ENCODE results near the gene TSGA10IP.

DNA sequence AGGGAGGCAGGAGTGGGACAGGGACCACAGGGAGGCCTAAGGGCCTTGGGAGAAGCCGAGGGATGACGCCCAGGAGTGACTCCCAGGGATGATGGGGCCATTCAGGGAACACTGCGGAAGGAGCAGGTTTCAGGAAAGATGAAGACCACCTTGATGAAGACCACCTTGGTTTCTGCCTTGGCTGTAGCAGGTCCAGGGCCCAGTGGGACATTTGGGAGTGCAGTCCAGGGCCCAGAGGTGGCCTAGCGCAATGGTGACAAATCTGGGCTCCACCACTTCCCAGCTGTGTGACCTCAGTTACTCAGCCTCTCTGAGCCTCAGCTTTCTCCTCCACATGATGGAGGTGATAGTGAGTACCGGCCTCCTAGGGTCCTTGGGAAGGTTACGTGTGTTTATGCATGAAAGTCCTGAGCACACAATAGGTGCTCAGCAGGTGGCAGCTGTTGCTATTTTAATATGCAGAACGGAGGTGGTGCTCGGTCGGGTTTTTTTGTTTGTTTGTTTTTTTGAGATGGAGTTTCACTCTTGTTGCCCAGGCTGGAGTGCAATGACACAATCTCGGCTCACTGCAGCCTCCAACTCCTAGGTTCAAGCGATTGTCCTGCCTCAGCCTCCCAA lies 770 bp downstream of the TSGA10IP start:
- no peak for TF ChIP-seq POLR2A (IDR thresholded peaks at IDR 0.05; ENCODE audit: extremely low read depth, insufficient read length)
- TF ChIP-seq, protein P1, sequence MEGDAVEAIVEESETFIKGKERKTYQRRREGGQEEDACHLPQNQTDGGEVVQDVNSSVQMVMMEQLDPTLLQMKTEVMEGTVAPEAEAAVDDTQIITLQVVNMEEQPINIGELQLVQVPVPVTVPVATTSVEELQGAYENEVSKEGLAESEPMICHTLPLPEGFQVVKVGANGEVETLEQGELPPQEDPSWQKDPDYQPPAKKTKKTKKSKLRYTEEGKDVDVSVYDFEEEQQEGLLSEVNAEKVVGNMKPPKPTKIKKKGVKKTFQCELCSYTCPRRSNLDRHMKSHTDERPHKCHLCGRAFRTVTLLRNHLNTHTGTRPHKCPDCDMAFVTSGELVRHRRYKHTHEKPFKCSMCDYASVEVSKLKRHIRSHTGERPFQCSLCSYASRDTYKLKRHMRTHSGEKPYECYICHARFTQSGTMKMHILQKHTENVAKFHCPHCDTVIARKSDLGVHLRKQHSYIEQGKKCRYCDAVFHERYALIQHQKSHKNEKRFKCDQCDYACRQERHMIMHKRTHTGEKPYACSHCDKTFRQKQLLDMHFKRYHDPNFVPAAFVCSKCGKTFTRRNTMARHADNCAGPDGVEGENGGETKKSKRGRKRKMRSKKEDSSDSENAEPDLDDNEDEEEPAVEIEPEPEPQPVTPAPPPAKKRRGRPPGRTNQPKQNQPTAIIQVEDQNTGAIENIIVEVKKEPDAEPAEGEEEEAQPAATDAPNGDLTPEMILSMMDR (IDR thresholded peaks at IDR 0.05; ENCODE audit: low read depth, low read length): no peak
- TF ChIP-seq, protein P2, sequence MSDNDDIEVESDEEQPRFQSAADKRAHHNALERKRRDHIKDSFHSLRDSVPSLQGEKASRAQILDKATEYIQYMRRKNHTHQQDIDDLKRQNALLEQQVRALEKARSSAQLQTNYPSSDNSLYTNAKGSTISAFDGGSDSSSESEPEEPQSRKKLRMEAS (IDR thresholded peaks at IDR 0.05; ENCODE audit: low read depth, low read length): no peak
- no peak for TF ChIP-seq MYC (IDR thresholded peaks at IDR 0.05; ENCODE audit: low read depth, low read length)

Measured in NB4 (cell line).